Keratinocyte (primary cell): Measurements from ENCODE around the gene CCDC9B. TPM values are rescaled to one million over a fixed set of nuclear protein-coding genes. Genes with fewer than 3 reads are reported as not detected.

Experiments
- DNase-seq: peaks from one replicate; pipeline ENCODE4 v3.0.0-alpha.2; 2011; ENCODE audit warnings: low read depth, missing footprints, low spot score
- FAIRE-seq: peaks from 2 replicates; lab custom pipeline; 2011; peaks lifted over from hg19 to GRCh38; lab: Jason Lieb, UNC
- H2AFZ ChIP-seq: 2 replicates; pipeline ENCODE4 v1.6.0; 2012; ENCODE audit warnings: low read length, control low read depth, inconsistent platforms; ENCODE audit not compliant: control insufficient read depth
- H3K27ac ChIP-seq: 2 replicates; pipeline ENCODE4 v1.5.1; 2011; ENCODE audit warnings: low read length; ENCODE audit not compliant: control insufficient read depth, insufficient read depth
- H3K27me3 ChIP-seq: 3 replicates; pipeline ENCODE4 v1.6.0; 2011; ENCODE audit warnings: low read length; ENCODE audit not compliant: control insufficient read depth, insufficient read depth; ENCODE audit errors: extremely low read depth
- H3K36me3 ChIP-seq, 2 experiments: 2 replicates in 1 of 2; 3 replicates in 1 of 2; pipeline ENCODE4 v1.5.1; 2011; ENCODE audit warnings: low read length in 2 of 2, mild to moderate bottlenecking in 1 of 2; ENCODE audit not compliant: control insufficient read depth in 2 of 2, insufficient read depth in 2 of 2; ENCODE audit errors: extremely low read depth in 1 of 2
- H3K4me1 ChIP-seq: 3 replicates; pipeline ENCODE4 v1.5.1; 2011; ENCODE audit warnings: low read length; ENCODE audit not compliant: control insufficient read depth, insufficient read depth; ENCODE audit errors: extremely low read depth
- H3K4me2 ChIP-seq: 3 replicates; pipeline ENCODE4 v1.6.0; 2011; ENCODE audit warnings: low read depth, low read length; ENCODE audit not compliant: control insufficient read depth, insufficient read depth; ENCODE audit errors: extremely low read depth
- H3K4me3 ChIP-seq, 3 experiments: fragments of 200-600 bp in 1 of 3; sonication (generic) in 1 of 3; 2 replicates in 2 of 3; 3 replicates in 1 of 3; pipeline ENCODE4 v1.5.1; 2011 to 2016; ENCODE audit warnings: low read length in 3 of 3, mild to moderate bottlenecking in 3 of 3, control low read depth in 2 of 3, inconsistent platforms in 1 of 3, low read depth in 1 of 3, mixed read lengths in 1 of 3, mixed run types in 1 of 3, moderate library complexity in 1 of 3; ENCODE audit not compliant: control insufficient read depth in 2 of 3, insufficient read depth in 2 of 3; ENCODE audit errors: extremely low read depth in 1 of 3
- H3K79me2 ChIP-seq: 2 replicates; pipeline ENCODE4 v1.6.0; 2012; ENCODE audit warnings: low read length; ENCODE audit not compliant: control insufficient read depth, insufficient read depth
- H3K9ac ChIP-seq: 3 replicates; pipeline ENCODE4 v1.6.0; 2011; ENCODE audit warnings: low read length; ENCODE audit not compliant: control insufficient read depth, insufficient read depth; ENCODE audit errors: extremely low read depth
- H3K9me1 ChIP-seq: 3 replicates; pipeline ENCODE4 v1.6.0; 2011; ENCODE audit warnings: low read length; ENCODE audit not compliant: control insufficient read depth, insufficient read depth; ENCODE audit errors: extremely low read depth
- H3K9me3 ChIP-seq: 2 replicates; pipeline ENCODE4 v1.5.1; 2012; ENCODE audit warnings: low read depth, low read length; ENCODE audit not compliant: control insufficient read depth
- H4K20me1 ChIP-seq: 3 replicates; pipeline ENCODE4 v1.6.0; 2011; ENCODE audit warnings: low read length; ENCODE audit not compliant: control insufficient read depth, insufficient read depth; ENCODE audit errors: extremely low read depth
- EZH2 ChIP-seq: IDR thresholded peaks from one replicate; pipeline ENCODE4 v1.6.1; 2012; ENCODE audit warnings: inconsistent platforms, mild to moderate bottlenecking, low read length, moderate library complexity
- dilution Hi-C: fragments of 300-500 bp; cut with MboI; formaldehyde crosslinking; loops from one replicate; pipeline ENCODE4 v1.7.0; 2020; ENCODE audit warnings: low sequenced_read_pairs; ENCODE audit not compliant: extremely low pct_ligation_motif_present
- polyA plus RNA-seq, 5 experiments: library from polyadenylated mRNA; depleted of rRNA in 3 of 5; stranded (reverse) in 3 of 5; stranded (forward) in 1 of 5; unstranded in 1 of 5; fragments of >200 nt; gene quantifications; 1 replicate in 1 of 5; 2 replicates in 3 of 5; 3 replicates in 1 of 5; pipeline versions ENCODE4 v1.2.1 to v1.2.3, GENCODE V29; 2011 to 2012; ENCODE audit warnings: missing spikeins in 2 of 5, low read depth in 1 of 5, low replicate concordance in 1 of 5
- TF ChIP-seq, protein P1 (sequence below), 3 experiments: IDR thresholded peaks in 1 of 3; conservative IDR thresholded peaks in 1 of 3; optimal IDR thresholded peaks in 1 of 3; 2 replicates in 2 of 3; 3 replicates in 1 of 3; pipeline versions ENCODE3 to v1.5.1; 2011; ENCODE audit warnings: low read length in 3 of 3, mild to moderate bottlenecking in 3 of 3, moderate library complexity in 2 of 3, control low read depth in 1 of 3, inconsistent platforms in 1 of 3; ENCODE audit not compliant: insufficient read depth in 2 of 3; ENCODE audit errors: extremely low read depth in 1 of 3

CCDC9B gene
- polyA plus RNA-seq, 1 donor (not counting 4 experiments of a cell fraction or from before 2014, with no cell fraction given): 9.6 TPM

DNA sequence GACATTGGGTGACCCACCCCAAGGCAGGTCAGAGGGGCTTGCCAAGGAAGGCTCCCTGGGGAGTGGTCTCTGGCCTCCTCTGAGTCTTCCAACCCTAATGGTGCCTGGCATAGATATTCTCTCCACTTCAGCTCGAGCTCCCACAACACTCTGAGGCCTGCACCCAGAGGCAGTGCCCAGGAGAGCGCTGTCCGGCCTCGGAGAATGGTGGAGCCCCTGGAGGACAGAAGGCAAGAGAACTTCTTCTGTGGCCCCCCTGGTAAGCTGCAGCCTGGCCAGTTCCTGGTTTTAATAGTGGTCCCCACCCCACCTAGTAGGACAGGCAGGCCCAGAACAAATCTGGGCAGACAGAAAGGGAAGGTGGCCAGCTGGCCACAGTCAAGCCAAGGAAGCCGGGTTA, 24.3 kb upstream of the CCDC9B start:
- TF ChIP-seq, protein P1, sequence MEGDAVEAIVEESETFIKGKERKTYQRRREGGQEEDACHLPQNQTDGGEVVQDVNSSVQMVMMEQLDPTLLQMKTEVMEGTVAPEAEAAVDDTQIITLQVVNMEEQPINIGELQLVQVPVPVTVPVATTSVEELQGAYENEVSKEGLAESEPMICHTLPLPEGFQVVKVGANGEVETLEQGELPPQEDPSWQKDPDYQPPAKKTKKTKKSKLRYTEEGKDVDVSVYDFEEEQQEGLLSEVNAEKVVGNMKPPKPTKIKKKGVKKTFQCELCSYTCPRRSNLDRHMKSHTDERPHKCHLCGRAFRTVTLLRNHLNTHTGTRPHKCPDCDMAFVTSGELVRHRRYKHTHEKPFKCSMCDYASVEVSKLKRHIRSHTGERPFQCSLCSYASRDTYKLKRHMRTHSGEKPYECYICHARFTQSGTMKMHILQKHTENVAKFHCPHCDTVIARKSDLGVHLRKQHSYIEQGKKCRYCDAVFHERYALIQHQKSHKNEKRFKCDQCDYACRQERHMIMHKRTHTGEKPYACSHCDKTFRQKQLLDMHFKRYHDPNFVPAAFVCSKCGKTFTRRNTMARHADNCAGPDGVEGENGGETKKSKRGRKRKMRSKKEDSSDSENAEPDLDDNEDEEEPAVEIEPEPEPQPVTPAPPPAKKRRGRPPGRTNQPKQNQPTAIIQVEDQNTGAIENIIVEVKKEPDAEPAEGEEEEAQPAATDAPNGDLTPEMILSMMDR (optimal IDR thresholded peaks at IDR 0.05 in 1 of 3, IDR thresholded peaks at IDR 0.05 in 1 of 3, conservative IDR thresholded peaks at IDR 0.05 in 1 of 3; ENCODE audit: extremely low read depth in 1 of 3, insufficient read depth in 2 of 3, low read length in 3 of 3): no peak
- no peak for TF ChIP-seq EZH2
- FAIRE-seq: no peak
- Histone ChIP-seq H3K4me1 (peaks cover 21% of the 10 kb centered on the region), H3K36me3 (no peaks in the 10 kb centered on the region), H3K27ac (no peak overlapping the region), H3K9ac (no peak overlapping the region), H3K27me3 (peaks cover 4% of the 10 kb centered on the region), H3K9me1 (no peaks in the 10 kb centered on the region), H3K4me3 (no peak overlapping the region), H3K9me3 (no peaks in the 10 kb centered on the region), H4K20me1 (no peaks in the 10 kb centered on the region), H3K4me2 (no peak overlapping the region), H3K79me2 (no peaks in the 10 kb centered on the region), H2AFZ (no peak overlapping the region)
- dilution Hi-C loops: no loop called here
- DNase-seq: no peak

DNA sequence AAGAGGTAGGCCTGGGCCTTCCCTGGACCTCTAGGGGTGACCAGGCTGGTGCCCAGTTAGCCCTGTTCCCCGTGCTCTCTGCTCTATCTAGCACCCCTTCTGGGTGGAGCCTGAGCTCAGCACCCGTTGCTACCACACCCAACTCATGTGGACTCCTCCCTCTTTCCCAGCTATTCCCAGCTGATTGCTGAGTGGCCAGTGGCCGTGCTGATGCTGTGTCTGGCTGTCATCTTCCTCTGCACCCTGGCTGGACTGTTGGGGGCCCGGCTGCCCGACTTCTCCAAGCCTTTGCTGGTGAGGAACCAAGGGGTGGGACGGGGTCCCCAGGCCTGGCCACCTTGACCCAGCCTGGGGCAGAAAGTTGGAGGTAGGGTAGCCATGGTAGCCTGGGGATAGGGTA, 23.5 kb upstream of the CCDC9B start:
- Histone ChIP-seq H3K9me3 (no peaks in the 10 kb centered on the region), H3K4me3 (no peak overlapping the region), H4K20me1 (no peaks in the 10 kb centered on the region), H3K79me2 (no peaks in the 10 kb centered on the region), H3K9ac (no peak overlapping the region), H3K4me1 (peaks cover 29% of the 10 kb centered on the region), H3K27ac (no peak overlapping the region), H3K27me3 (peaks cover 4% of the 10 kb centered on the region), H3K9me1 (no peaks in the 10 kb centered on the region), H2AFZ (no peak overlapping the region), H3K36me3 (no peaks in the 10 kb centered on the region), H3K4me2 (no peak overlapping the region)
- DNase-seq (no peak), FAIRE-seq (no peak)
- dilution Hi-C loops: no loop called here
- TF ChIP-seq, protein P1 (optimal IDR thresholded peaks at IDR 0.05 in 1 of 3, IDR thresholded peaks at IDR 0.05 in 1 of 3, conservative IDR thresholded peaks at IDR 0.05 in 1 of 3; ENCODE audit: extremely low read depth in 1 of 3, insufficient read depth in 2 of 3, low read length in 3 of 3): no peak
- no peak for TF ChIP-seq EZH2
